ENCODE results near the gene ZBTB18. TPM values are rescaled to one million over a fixed set of nuclear protein-coding genes. Genes with fewer than 3 reads are reported as not detected.

Gene ZBTB18
- total and polyA plus RNA-seq, 7 donors = 7.4 to 19.7 (median 15.3) TPM

DNA sequence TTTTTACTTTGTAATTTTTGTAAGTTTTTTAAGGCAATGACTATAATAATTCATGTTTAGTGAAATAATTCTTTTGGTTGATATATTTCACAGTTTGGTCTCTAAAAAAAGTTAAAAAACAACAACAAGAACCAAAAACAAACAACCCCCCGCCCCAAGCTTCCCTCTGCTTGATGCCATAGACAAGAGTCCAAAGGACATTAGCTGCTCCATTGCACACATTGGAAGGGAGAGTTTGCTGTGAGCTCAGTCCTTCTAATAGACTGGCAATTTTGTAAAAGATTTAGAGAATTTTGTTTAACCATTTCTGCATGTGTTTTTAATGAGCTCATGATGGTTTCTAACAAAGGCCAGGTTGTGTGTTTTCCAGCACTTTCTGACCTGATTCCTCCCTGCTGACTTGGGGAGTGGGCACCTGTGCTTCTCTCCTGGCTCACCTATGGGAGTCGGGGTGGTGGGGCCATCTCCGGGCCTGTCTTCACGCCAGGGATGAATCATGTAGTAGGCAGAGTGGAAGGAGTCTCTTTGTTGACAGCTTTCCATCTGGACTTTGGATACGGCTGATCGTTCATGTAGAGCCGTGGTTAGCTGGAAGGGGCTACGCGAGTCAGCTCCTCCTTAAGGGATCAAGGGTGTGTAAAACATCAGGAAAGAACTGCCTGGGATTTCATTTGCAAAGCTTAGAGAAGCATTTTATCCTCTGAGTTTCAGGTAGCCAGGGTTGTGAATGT is 14.1 kb downstream of the ZBTB18 start:
- H3K4me1 ChIP-seq = no peaks in the 10 kb centered on the region
- H3K27me3 ChIP-seq = no peaks in the 10 kb centered on the region
- H3K27ac ChIP-seq = no peak overlapping the region
- no peaks in the 10 kb centered on the region for H3K36me3 ChIP-seq
- intact Hi-C loops (cut with DNase I) = no loop called here
- no peak for DNase-seq
- no peak for TF ChIP-seq EP300 (IDR thresholded peaks at IDR 0.05)
- TF ChIP-seq POLR2A (IDR thresholded peaks at IDR 0.05) = no peak
- TF ChIP-seq POLR2AphosphoS5 (IDR thresholded peaks at IDR 0.05) = no peak
- TF ChIP-seq, protein P1, sequence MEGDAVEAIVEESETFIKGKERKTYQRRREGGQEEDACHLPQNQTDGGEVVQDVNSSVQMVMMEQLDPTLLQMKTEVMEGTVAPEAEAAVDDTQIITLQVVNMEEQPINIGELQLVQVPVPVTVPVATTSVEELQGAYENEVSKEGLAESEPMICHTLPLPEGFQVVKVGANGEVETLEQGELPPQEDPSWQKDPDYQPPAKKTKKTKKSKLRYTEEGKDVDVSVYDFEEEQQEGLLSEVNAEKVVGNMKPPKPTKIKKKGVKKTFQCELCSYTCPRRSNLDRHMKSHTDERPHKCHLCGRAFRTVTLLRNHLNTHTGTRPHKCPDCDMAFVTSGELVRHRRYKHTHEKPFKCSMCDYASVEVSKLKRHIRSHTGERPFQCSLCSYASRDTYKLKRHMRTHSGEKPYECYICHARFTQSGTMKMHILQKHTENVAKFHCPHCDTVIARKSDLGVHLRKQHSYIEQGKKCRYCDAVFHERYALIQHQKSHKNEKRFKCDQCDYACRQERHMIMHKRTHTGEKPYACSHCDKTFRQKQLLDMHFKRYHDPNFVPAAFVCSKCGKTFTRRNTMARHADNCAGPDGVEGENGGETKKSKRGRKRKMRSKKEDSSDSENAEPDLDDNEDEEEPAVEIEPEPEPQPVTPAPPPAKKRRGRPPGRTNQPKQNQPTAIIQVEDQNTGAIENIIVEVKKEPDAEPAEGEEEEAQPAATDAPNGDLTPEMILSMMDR (IDR thresholded peaks at IDR 0.05) = no peak
- no peaks in the 10 kb centered on the region for H3K9me3 ChIP-seq
- WGBS, 2 donors = 31 to 72% methylated on average over 9 of the region's 9 CpGs
- H3K4me3 ChIP-seq = no peak overlapping the region

- Histone ChIP-seq H3K36me3 (no peaks in the 10 kb centered on the region), H3K9me3 (no peaks in the 10 kb centered on the region), H3K27ac (no peak overlapping the region), H3K4me1 (no peaks in the 10 kb centered on the region), H3K4me3 (no peak overlapping the region), H3K27me3 (no peaks in the 10 kb centered on the region)
- TF ChIP-seq POLR2A (IDR thresholded peaks at IDR 0.05) (no peak), EP300 (IDR thresholded peaks at IDR 0.05) (no peak), POLR2AphosphoS5 (IDR thresholded peaks at IDR 0.05) (no peak)
- TF ChIP-seq, protein P1 (IDR thresholded peaks at IDR 0.05) = no peak
- 8 to 29% methylated on average over 4 of the region's 4 CpGs for WGBS, 2 donors
- no peak for DNase-seq
- intact Hi-C loops (cut with DNase I) = no loop called here
These were observed 14.9 kb downstream of the ZBTB18 start for GRCh38 chr1:244065960-244066388.

DNA sequence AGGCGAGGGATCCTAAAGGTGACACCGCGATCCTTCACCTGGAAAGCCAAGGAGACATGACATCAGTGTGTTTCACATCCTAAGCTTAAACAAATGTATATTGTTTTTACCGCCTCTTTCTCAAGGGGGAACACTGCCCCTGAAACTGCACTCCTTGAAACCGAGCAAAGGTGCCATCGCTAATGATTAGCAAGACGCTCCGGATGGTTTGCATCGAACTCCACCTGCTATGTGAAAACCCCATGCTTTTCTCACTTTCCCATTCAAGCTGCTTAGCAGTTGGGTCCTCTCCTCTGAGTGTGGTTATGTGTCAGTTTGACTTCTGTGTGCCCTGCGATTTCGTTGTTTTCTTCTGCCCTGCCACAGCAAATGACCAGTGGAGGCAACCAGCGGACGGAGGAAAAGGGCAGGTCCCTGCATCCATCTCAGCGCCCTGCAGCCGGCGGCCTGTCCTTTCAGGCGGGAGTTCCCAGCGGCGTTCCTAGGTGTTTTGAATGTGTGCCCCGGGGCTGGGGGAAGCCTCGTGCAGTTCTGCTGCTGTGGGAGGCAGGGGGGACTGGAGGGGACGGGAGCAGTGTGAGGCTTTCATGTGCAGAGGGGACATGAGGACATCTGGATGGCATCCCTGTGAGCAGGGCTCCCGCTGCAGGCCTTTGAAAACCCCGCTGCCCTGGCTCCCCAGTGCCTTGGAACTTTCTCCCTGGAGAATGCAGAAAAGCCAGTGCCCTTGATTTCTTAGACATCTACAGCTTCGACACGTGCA is 16.1 kb downstream of the ZBTB18 start:
- no peak for TF ChIP-seq EP300 (IDR thresholded peaks at IDR 0.05)
- TF ChIP-seq POLR2A (IDR thresholded peaks at IDR 0.05) = no peak
- TF ChIP-seq POLR2AphosphoS5 (IDR thresholded peaks at IDR 0.05) = no peak
- TF ChIP-seq, protein P1 (IDR thresholded peaks at IDR 0.05) = no peak
- H3K36me3 ChIP-seq = no peaks in the 10 kb centered on the region
- DNase-seq = no peak
- H3K4me3 ChIP-seq = no peak overlapping the region
- 86 to 92% methylated on average over 26 of the region's 26 CpGs for WGBS, 2 donors
- H3K27ac ChIP-seq = no peak overlapping the region
- no peaks in the 10 kb centered on the region for H3K4me1 ChIP-seq
- H3K27me3 ChIP-seq = no peaks in the 10 kb centered on the region
- no peaks in the 10 kb centered on the region for H3K9me3 ChIP-seq
- intact Hi-C loops (cut with DNase I) = no loop called here

GRCh38 chr1:244067893-244068292 is 16.8 kb downstream of the ZBTB18 start:
- Histone ChIP-seq H3K36me3 (no peaks in the 10 kb centered on the region), H3K27me3 (no peaks in the 10 kb centered on the region), H3K4me1 (no peaks in the 10 kb centered on the region), H3K27ac (no peak overlapping the region), H3K9me3 (no peaks in the 10 kb centered on the region), H3K4me3 (no peak overlapping the region)
- TF ChIP-seq EP300 (IDR thresholded peaks at IDR 0.05) (no peak), POLR2AphosphoS5 (IDR thresholded peaks at IDR 0.05) (no peak), POLR2A (IDR thresholded peaks at IDR 0.05) (no peak)
- TF ChIP-seq, protein P1 (IDR thresholded peaks at IDR 0.05) = no peak
- intact Hi-C loops (cut with DNase I) = no loop called here
- DNase-seq = no peak
- 33 to 67% methylated on average over 4 of the region's 4 CpGs for WGBS, 2 donors

Data from sigmoid colon (tissue), 7 donors.